ENCODE data around the gene CFAP161. TPM values are rescaled to one million over a fixed set of nuclear protein-coding genes. Genes with fewer than 3 reads are reported as not detected.

Gene CFAP161
- total and polyA plus RNA-seq, 7 donors = 0.03 to 0.28 TPM; not detected in 5

DNA sequence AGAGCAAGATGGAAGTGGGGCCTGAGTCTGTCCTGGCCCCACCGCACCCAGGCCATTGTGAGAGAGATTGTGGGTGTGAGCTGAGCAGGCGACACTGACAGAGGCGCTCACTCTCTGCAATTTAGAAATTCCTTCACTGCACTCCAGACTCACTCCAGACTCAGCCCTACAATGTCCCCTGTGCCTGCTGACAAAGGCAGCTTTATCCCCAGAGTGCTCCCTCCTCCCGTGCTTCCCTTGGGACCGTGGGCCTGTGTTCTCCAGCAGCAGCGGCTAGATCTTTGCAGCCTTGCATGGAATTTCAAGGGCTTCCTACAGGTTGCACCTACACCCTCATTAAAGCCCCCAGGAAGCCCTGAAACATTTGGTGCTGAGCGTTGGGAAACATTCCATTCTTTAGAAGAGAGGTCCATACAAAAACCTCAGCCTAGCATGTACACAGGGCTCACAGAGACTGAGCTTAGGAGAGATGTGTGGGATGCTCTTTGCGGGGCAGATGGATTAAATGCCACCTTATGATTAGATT, 61.3 kb downstream of the CFAP161 start:
- no peaks in the 10 kb centered on the region for H3K36me3 ChIP-seq (ENCODE audit: insufficient read depth in 1 of 2, low read depth in 1 of 2)
- H3K27me3 ChIP-seq (ENCODE audit: insufficient read depth in 3 of 3, low read length in 2 of 3) = peaks cover 0 to 5% (median 2%) of the 10 kb centered on the region in 3 donors
- ATAC-seq = no peak
- intact Hi-C loops (cut with DNase I) = no loop called here
- H3K27ac ChIP-seq = no peak overlapping the region
- H3K9me3 ChIP-seq = no peaks in the 10 kb centered on the region
- 51 to 56% (median 53%) methylated on average over 6 to 8 of the region's 8 CpGs for whole genome bisulfite sequencing, 3 donors
- no peak for DNase-seq
- no peaks in the 10 kb centered on the region for H3K4me1 ChIP-seq
- H3K4me3 ChIP-seq = no peak overlapping the region
- no peak for TF ChIP-seq CTCF (IDR thresholded peaks at IDR 0.05)

GRCh38 chr15:81196576-81197254, 62.6 kb downstream of the CFAP161 start, which contains the start of gene IL16:
Gene IL16 (plus strand): TSS chr15:81196879. CDS start chr15:81225400, 28,521 bp downstream.
- Histone ChIP-seq H3K36me3 (ENCODE audit: insufficient read depth in 1 of 2, low read depth in 1 of 2) (no peaks in the 10 kb centered on the region), H3K4me3 (no peak within 1 kb of the TSS), H3K27me3 (ENCODE audit: insufficient read depth in 3 of 3, low read length in 2 of 3) (peaks cover 0 to 5% (median 2%) of the 10 kb centered on the region in 3 donors), H3K27ac (no peak within 1 kb of the TSS), H3K4me1 (no peaks in the 10 kb centered on the region), H3K9me3 (no peaks in the 10 kb centered on the region)
- ATAC-seq = no peak
- intact Hi-C loops (cut with DNase I) = no loop called here
- no peak for TF ChIP-seq CTCF (IDR thresholded peaks at IDR 0.05)
- no peak for DNase-seq
- 75 to 85% (median 76%) methylated on average over 16 of the region's 16 CpGs for WGBS, 3 donors

DNA sequence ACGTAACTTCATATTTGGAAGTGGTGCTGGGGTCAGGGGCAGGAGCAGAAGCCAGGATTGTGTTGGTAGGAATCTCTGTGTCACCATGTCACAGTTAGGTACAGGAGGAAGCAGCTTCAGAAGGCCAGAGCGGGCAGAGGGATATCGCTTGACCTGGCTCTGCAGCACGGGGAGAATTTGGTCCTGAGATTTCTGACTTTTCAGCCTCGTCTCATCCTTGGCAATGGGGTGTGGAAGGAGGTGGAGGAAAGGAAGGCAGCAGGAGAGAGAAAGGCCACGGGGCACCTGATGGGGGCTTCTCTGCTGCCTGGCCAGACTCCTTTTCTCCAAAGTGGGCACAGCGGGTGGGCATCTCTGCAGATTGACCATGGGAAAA, 63.2 kb downstream of the CFAP161 start:
- TF ChIP-seq CTCF (IDR thresholded peaks at IDR 0.05) = no peak
- H3K36me3 ChIP-seq (ENCODE audit: insufficient read depth in 1 of 2, low read depth in 1 of 2) = no peaks in the 10 kb centered on the region
- H3K27me3 ChIP-seq (ENCODE audit: insufficient read depth in 3 of 3, low read length in 2 of 3) = peaks cover 0 to 5% (median 2%) of the 10 kb centered on the region in 3 donors
- H3K9me3 ChIP-seq = no peaks in the 10 kb centered on the region
- intact Hi-C loops (cut with DNase I) = no loop called here
- WGBS, 3 donors = 75 to 78% (median 77%) methylated on average over 7 of the region's 7 CpGs
- H3K27ac ChIP-seq = no peak overlapping the region
- H3K4me3 ChIP-seq = no peak overlapping the region
- no peaks in the 10 kb centered on the region for H3K4me1 ChIP-seq
- DNase-seq (no peak), ATAC-seq (no peak)

- ATAC-seq (no peak), DNase-seq (no peak)
- WGBS, 3 donors = 63 to 67% (median 66%) methylated on average over 7 of the region's 7 CpGs
- H3K27me3 ChIP-seq (ENCODE audit: insufficient read depth in 3 of 3, low read length in 2 of 3) = peaks cover 0 to 5% (median 0%) of the 10 kb centered on the region in 3 donors
- H3K9me3 ChIP-seq = no peaks in the 10 kb centered on the region
- no peaks in the 10 kb centered on the region for H3K4me1 ChIP-seq
- no peak overlapping the region for H3K4me3 ChIP-seq
- intact Hi-C loops (cut with DNase I) = no loop called here
- no peak for TF ChIP-seq CTCF (IDR thresholded peaks at IDR 0.05)
- no peaks in the 10 kb centered on the region for H3K36me3 ChIP-seq (ENCODE audit: insufficient read depth in 1 of 2, low read depth in 1 of 2)
- H3K27ac ChIP-seq = no peak overlapping the region
Measured at GRCh38 chr15:81197688-81198281, 63.7 kb downstream of the CFAP161 start.

Other genes starting within 250 kb of the CFAP161 start
- gene MESD, start 144.5 kb upstream of the CFAP161 start, total RNA-seq = 1 to 10 TPM; 5.3 to 9.4 (median 6.5) TPM
- gene MESD, start 144.5 kb upstream of the CFAP161 start, polyA plus RNA-seq = 1 to 10 TPM; 4.6 to 8.6 (median 7.1) TPM
- 1 to 10 TPM; 2.4 to 4.4 (median 2.7) TPM for gene TLNRD1, start 133.3 kb upstream of the CFAP161 start, total RNA-seq
- 1 to 10 TPM in 1 of 3 donors, under 1 TPM in 2; 0.65 to 5.1 (median 0.82) TPM for gene TLNRD1, start 133.3 kb upstream of the CFAP161 start, polyA plus RNA-seq
- gene IL16, start 62.6 kb downstream of the CFAP161 start, total RNA-seq = 1 to 10 TPM; 2.1 to 5.3 (median 2.6) TPM
- 1 to 10 TPM; 1.2 to 2.6 (median 1.3) TPM for gene IL16, start 62.6 kb downstream of the CFAP161 start, polyA plus RNA-seq
- 1 to 10 TPM in 2 of 4 donors, under 1 TPM in 2; 0.25 to 1.9 (median 0.92) TPM for gene STARD5, start 189.9 kb downstream of the CFAP161 start, total RNA-seq
- gene STARD5, start 189.9 kb downstream of the CFAP161 start, polyA plus RNA-seq = under 1 TPM; 0.49 to 0.64 (median 0.55) TPM
- not detected for gene TMC3, start 239.9 kb downstream of the CFAP161 start, total RNA-seq
- not detected for gene TMC3, start 239.9 kb downstream of the CFAP161 start, polyA plus RNA-seq

Data from psoas muscle (tissue), 8 donors.